GM12878 (cell line): ENCODE data around the gene FBF1. TPM values are rescaled to one million over a fixed set of nuclear protein-coding genes. Genes with fewer than 3 reads are reported as not detected.

Source experiments
- ATAC-seq: fragments of 200-7000 bp; cut with Tn5 transposase; 3 replicates; pipeline ENCODE4 v1.9.1; 2020; ENCODE audit warnings: mild to moderate bottlenecking, moderate library complexity
- BruUV-seq: library from RNA; stranded (reverse); fragments of 400-500 nt; replicated peaks from 2 replicates; lab custom pipeline; 2021; lab: Mats Ljungman, UMichigan
- CTCF ChIA-PET: fragments of 300-600 bp; sonication (Branson Sonifier 250); formaldehyde crosslinking; extraction: SDS; loops from one replicate; lab custom pipeline; 2021; ENCODE audit warnings: inconsistent platforms; lab: Yijun Ruan, JAX
- POLR2A ChIA-PET: fragments of 350-600 bp; formaldehyde crosslinking; extraction: SDS; loops from one replicate; lab custom pipeline; 2021; ENCODE audit warnings: inconsistent platforms; lab: Charles Lee
- RAD21 ChIA-PET: fragments of 300-600 bp; sonication (Branson Sonifier 250); formaldehyde crosslinking; loops from one replicate; lab custom pipeline; 2023; ENCODE audit warnings: antibody characterized with exemption; ENCODE audit not compliant: unreplicated experiment; lab: Charles Lee
- SMC1A ChIA-PET: fragments of 300-600 bp; sonication (Branson Sonifier 250); formaldehyde crosslinking; loops from one replicate; lab custom pipeline; 2023; ENCODE audit not compliant: unreplicated experiment, uncharacterized antibody; lab: Charles Lee
- DNase-seq: peaks from one replicate; pipeline ENCODE4 v3.0.0-alpha.2; 2011; ENCODE audit warnings: low read depth, low spot score
- FAIRE-seq: peaks from 3 replicates; lab custom pipeline; 2011; peaks lifted over from hg19 to GRCh38; lab: Jason Lieb, UNC
- H2AFZ ChIP-seq: 2 replicates; pipeline ENCODE4 v1.6.0; 2011; ENCODE audit warnings: low read depth, low read length, control low read depth; ENCODE audit not compliant: control insufficient read depth
- H3K27ac ChIP-seq: 2 replicates; pipeline ENCODE4 v1.5.1; 2011; ENCODE audit warnings: control low read depth; ENCODE audit not compliant: control insufficient read depth, insufficient read depth
- H3K27me3 ChIP-seq, 2 experiments: replicated peaks in 1 of 2; 2 replicates each; pipeline versions ENCODE4 v1.6.0 to v1.6.1; 2011; ENCODE audit warnings: low read length in 1 of 2; ENCODE audit not compliant: control insufficient read depth in 2 of 2, insufficient read depth in 2 of 2
- H3K36me3 ChIP-seq, 2 experiments: 2 replicates each; pipeline ENCODE4 v1.5.1; 2011; ENCODE audit warnings: low read length in 1 of 2; ENCODE audit not compliant: control insufficient read depth in 2 of 2, insufficient read depth in 2 of 2
- H3K4me1 ChIP-seq: 2 replicates; pipeline ENCODE4 v1.6.1; 2011; ENCODE audit warnings: mild to moderate bottlenecking, low read length, moderate library complexity, mixed read lengths; ENCODE audit not compliant: control insufficient read depth, insufficient read depth
- H3K4me2 ChIP-seq: 2 replicates; pipeline ENCODE4 v1.6.0; 2011; ENCODE audit warnings: control low read depth; ENCODE audit not compliant: control insufficient read depth, insufficient read depth
- H3K4me3 ChIP-seq: fragments of 200-600 bp; sonication (generic); 2 replicates; pipeline ENCODE4 v1.5.1; 2016
- H3K79me2 ChIP-seq: 2 replicates; pipeline ENCODE4 v1.6.0; 2011; ENCODE audit warnings: low read length; ENCODE audit not compliant: control insufficient read depth, insufficient read depth
- H3K9ac ChIP-seq: 2 replicates; pipeline ENCODE4 v1.8.0; 2011; ENCODE audit warnings: low read length, control low read depth, mixed read lengths; ENCODE audit not compliant: control insufficient read depth, insufficient read depth
- H3K9me3 ChIP-seq: replicated peaks from 3 replicates; pipeline ENCODE4 v1.5.1; 2011; ENCODE audit warnings: mild to moderate bottlenecking, low read length; ENCODE audit not compliant: control insufficient read depth, insufficient read depth
- H4K20me1 ChIP-seq: 2 replicates; pipeline ENCODE4 v1.6.0; 2011; ENCODE audit not compliant: control insufficient read depth, insufficient read depth
- BMI1 ChIP-seq: fragments of 450-650 bp; IDR thresholded peaks from 2 replicates; pipeline ENCODE4 v1.6.1; 2016; ENCODE audit warnings: mild to moderate bottlenecking, moderate library complexity, borderline replicate concordance
- JUND ChIP-seq: IDR thresholded peaks from 2 replicates; pipeline ENCODE4 v1.6.1; 2012; ENCODE audit warnings: low read depth, mild to moderate bottlenecking, low read length, improper control_type of control experiment, moderate library complexity
- NBN ChIP-seq: fragments of 450-650 bp; IDR thresholded peaks from 2 replicates; pipeline ENCODE4 v1.6.1; 2016
- PAX5 ChIP-seq: IDR thresholded peaks from 2 replicates; pipeline ENCODE4 v1.6.1; 2011; ENCODE audit warnings: low read depth, low read length, borderline replicate concordance
- SUZ12 ChIP-seq: fragments of 200-600 bp; sonication (generic); IDR thresholded peaks from one replicate; pipeline ENCODE4 v1.6.1; 2018; ENCODE audit warnings: antibody characterized with exemption, mild to moderate bottlenecking; ENCODE audit not compliant: unreplicated experiment
- TCF3 ChIP-seq: IDR thresholded peaks from 2 replicates; pipeline ENCODE4 v1.6.1; 2012; ENCODE audit warnings: low read depth, mild to moderate bottlenecking, low read length, borderline replicate concordance; ENCODE audit not compliant: insufficient read depth
- ZNF217 ChIP-seq: fragments of 450-650 bp; IDR thresholded peaks from 2 replicates; pipeline ENCODE4 v1.6.1; 2017; ENCODE audit warnings: antibody characterized with exemption, mild to moderate bottlenecking
- ZZZ3 ChIP-seq: IDR thresholded peaks from 2 replicates; pipeline ENCODE4 v1.6.1; 2011; ENCODE audit warnings: low read depth; ENCODE audit not compliant: control insufficient read depth, insufficient read length
- WGBS: methylation state at CpG from one replicate; pipeline ENCODE4 v1.1.6; 2016; ENCODE audit warnings: low lambda C conversion rate; ENCODE audit not compliant: insufficient replicate concordance, insufficient coverage; ENCODE audit errors: missing lambda C conversion rate; 5-methylcytosine and 5-hydroxymethylcytosine counted together
- in situ Hi-C: fragments of 300-500 bp; cut with MboI; formaldehyde crosslinking; loops from 9 replicates; pipeline ENCODE4 v1.14.3; 2018; ENCODE audit warnings: mixed read lengths
- intact Hi-C: fragments of 100-400 bp; cut with micrococcal nuclease; formaldehyde crosslinking; loops from one replicate; pipeline ENCODE4 v1.14.2; 2022; ENCODE audit not compliant: unreplicated experiment
- polyA plus RNA-seq, 11 experiments: library from polyadenylated mRNA; depleted of rRNA in 4 of 11; unstranded in 6 of 11; stranded (reverse) in 5 of 11; fragments of >200 nt; fragmentation: Nextera tagmentation in 4 of 11; fragmentation: Illumina TruSeq in 1 of 11; extraction: Ambion mirVana in 4 of 11; extraction: Trizol in 1 of 11; gene quantifications; 1 replicate in 1 of 11; 2 replicates in 10 of 11; pipeline versions ENCODE4 v1.2.1 to v1.2.3, GENCODE V29; 2011 to 2016; ENCODE audit warnings: inconsistent platforms in 2 of 11, missing spikeins in 2 of 11, low read depth in 1 of 11
- total RNA-seq, 4 experiments: library from RNA; depleted of rRNA in 3 of 4; stranded (reverse); fragments of >200 nt in 3 of 4; fragmentation: Illumina TruSeq in 1 of 4; extraction: Trizol in 1 of 4; gene quantifications; 2 replicates each; pipeline versions ENCODE4 v1.2.1 to v1.2.3, GENCODE V29; 2013 to 2021
- TF ChIP-seq, protein P1 (sequence below): IDR thresholded peaks from 2 replicates; pipeline ENCODE4 v1.6.1; 2011; ENCODE audit warnings: low read depth, low read length, improper control_type of control experiment, borderline replicate concordance
- TF ChIP-seq, protein P2 (sequence below): fragments of 450-650 bp; formaldehyde crosslinking; IDR thresholded peaks from 2 replicates; pipeline ENCODE4 v1.4.0; 2020; ENCODE audit warnings: mild to moderate bottlenecking, moderate library complexity
- TF ChIP-seq, protein P3 (sequence below): fragments of 450-650 bp; IDR thresholded peaks from 2 replicates; pipeline ENCODE4 v1.6.1; 2017; ENCODE audit warnings: mild to moderate bottlenecking, low read depth, inconsistent platforms; ENCODE audit not compliant: poor library complexity, severe bottlenecking
- TF ChIP-seq, protein P4 (sequence below): fragments of 450-650 bp; IDR thresholded peaks from 2 replicates; pipeline ENCODE4 v1.6.1; 2016; ENCODE audit warnings: mild to moderate bottlenecking, moderate library complexity, borderline replicate concordance

FBF1 gene
- total and polyA plus RNA-seq, 10 of the 15 experiments (the other 5 are each of a cell fraction or from before 2014, with no cell fraction given), result 0.29 to 15.0 (median 7.0) TPM

DNA sequence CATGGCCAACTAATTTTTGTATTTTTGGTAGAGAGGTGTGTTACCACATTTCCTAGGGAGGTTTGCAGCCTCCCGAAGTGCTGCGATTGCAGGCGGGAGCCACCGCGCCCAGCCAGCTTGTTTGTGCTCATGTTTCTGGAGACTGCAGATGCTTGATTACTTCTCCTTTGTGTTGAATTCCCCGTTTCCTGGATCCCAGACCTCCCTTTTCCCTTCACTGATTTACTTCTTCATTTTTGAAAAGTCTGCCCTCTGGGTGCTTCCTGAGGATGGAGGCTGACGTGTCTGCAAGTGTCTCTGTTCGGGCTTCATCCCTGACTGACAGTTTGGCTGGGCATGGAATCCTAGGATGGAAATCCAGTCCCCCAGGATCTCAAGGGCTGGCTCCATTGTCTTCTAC is 55.4 kb downstream of the FBF1 start:
- ChIA-PET CTCF (no interaction called here), POLR2A (no interaction called here), SMC1A (interaction anchor here (0.6 kb wide), 1 partner anchor 863 kb away, joined by 3 read pairs; no protein-coding TSS in a partner anchor), RAD21 (no interaction called here)
- Histone ChIP-seq H3K4me2 (no peak overlapping the region), H3K4me3 (no peak overlapping the region), H2AFZ (no peak overlapping the region), H4K20me1 (no peaks in the 10 kb centered on the region), H3K9me3 (no peaks in the 10 kb centered on the region), H3K4me1 (no peaks in the 10 kb centered on the region), H3K9ac (no peak overlapping the region), H3K27me3 (no peaks in the 10 kb centered on the region; a peak in 2 of 4 replicates), H3K27ac (no peak overlapping the region), H3K79me2 (no peaks in the 10 kb centered on the region), H3K36me3 (no peaks in the 10 kb centered on the region)
- intact Hi-C loops (no loop called here), in situ Hi-C loops (no loop called here)
- WGBS, result 67% methylated on average over 8 of the region's 8 CpGs
- no peak for DNase-seq
- no TSS peak for BruUV-seq
- no peak for FAIRE-seq
- ATAC-seq, result no peak
- no peak for TF ChIP-seq ZZZ3
- TF ChIP-seq ZNF217, result no peak
- no peak for TF ChIP-seq JUND
- no peak for TF ChIP-seq TCF3
- TF ChIP-seq, protein P1, sequence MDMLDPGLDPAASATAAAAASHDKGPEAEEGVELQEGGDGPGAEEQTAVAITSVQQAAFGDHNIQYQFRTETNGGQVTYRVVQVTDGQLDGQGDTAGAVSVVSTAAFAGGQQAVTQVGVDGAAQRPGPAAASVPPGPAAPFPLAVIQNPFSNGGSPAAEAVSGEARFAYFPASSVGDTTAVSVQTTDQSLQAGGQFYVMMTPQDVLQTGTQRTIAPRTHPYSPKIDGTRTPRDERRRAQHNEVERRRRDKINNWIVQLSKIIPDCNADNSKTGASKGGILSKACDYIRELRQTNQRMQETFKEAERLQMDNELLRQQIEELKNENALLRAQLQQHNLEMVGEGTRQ, result no peak
- TF ChIP-seq, protein P2, sequence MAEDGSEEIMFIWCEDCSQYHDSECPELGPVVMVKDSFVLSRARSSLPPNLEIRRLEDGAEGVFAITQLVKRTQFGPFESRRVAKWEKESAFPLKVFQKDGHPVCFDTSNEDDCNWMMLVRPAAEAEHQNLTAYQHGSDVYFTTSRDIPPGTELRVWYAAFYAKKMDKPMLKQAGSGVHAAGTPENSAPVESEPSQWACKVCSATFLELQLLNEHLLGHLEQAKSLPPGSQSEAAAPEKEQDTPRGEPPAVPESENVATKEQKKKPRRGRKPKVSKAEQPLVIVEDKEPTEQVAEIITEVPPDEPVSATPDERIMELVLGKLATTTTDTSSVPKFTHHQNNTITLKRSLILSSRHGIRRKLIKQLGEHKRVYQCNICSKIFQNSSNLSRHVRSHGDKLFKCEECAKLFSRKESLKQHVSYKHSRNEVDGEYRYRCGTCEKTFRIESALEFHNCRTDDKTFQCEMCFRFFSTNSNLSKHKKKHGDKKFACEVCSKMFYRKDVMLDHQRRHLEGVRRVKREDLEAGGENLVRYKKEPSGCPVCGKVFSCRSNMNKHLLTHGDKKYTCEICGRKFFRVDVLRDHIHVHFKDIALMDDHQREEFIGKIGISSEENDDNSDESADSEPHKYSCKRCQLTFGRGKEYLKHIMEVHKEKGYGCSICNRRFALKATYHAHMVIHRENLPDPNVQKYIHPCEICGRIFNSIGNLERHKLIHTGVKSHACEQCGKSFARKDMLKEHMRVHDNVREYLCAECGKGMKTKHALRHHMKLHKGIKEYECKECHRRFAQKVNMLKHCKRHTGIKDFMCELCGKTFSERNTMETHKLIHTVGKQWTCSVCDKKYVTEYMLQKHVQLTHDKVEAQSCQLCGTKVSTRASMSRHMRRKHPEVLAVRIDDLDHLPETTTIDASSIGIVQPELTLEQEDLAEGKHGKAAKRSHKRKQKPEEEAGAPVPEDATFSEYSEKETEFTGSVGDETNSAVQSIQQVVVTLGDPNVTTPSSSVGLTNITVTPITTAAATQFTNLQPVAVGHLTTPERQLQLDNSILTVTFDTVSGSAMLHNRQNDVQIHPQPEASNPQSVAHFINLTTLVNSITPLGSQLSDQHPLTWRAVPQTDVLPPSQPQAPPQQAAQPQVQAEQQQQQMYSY (CRISPR knock-in tag), result no peak
- TF ChIP-seq SUZ12, result no peak
- no peak for TF ChIP-seq NBN
- TF ChIP-seq, protein P3, sequence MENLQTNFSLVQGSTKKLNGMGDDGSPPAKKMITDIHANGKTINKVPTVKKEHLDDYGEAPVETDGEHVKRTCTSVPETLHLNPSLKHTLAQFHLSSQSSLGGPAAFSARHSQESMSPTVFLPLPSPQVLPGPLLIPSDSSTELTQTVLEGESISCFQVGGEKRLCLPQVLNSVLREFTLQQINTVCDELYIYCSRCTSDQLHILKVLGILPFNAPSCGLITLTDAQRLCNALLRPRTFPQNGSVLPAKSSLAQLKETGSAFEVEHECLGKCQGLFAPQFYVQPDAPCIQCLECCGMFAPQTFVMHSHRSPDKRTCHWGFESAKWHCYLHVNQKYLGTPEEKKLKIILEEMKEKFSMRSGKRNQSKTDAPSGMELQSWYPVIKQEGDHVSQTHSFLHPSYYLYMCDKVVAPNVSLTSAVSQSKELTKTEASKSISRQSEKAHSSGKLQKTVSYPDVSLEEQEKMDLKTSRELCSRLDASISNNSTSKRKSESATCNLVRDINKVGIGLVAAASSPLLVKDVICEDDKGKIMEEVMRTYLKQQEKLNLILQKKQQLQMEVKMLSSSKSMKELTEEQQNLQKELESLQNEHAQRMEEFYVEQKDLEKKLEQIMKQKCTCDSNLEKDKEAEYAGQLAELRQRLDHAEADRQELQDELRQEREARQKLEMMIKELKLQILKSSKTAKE, result no peak
- no peak for TF ChIP-seq BMI1
- TF ChIP-seq, protein P4, sequence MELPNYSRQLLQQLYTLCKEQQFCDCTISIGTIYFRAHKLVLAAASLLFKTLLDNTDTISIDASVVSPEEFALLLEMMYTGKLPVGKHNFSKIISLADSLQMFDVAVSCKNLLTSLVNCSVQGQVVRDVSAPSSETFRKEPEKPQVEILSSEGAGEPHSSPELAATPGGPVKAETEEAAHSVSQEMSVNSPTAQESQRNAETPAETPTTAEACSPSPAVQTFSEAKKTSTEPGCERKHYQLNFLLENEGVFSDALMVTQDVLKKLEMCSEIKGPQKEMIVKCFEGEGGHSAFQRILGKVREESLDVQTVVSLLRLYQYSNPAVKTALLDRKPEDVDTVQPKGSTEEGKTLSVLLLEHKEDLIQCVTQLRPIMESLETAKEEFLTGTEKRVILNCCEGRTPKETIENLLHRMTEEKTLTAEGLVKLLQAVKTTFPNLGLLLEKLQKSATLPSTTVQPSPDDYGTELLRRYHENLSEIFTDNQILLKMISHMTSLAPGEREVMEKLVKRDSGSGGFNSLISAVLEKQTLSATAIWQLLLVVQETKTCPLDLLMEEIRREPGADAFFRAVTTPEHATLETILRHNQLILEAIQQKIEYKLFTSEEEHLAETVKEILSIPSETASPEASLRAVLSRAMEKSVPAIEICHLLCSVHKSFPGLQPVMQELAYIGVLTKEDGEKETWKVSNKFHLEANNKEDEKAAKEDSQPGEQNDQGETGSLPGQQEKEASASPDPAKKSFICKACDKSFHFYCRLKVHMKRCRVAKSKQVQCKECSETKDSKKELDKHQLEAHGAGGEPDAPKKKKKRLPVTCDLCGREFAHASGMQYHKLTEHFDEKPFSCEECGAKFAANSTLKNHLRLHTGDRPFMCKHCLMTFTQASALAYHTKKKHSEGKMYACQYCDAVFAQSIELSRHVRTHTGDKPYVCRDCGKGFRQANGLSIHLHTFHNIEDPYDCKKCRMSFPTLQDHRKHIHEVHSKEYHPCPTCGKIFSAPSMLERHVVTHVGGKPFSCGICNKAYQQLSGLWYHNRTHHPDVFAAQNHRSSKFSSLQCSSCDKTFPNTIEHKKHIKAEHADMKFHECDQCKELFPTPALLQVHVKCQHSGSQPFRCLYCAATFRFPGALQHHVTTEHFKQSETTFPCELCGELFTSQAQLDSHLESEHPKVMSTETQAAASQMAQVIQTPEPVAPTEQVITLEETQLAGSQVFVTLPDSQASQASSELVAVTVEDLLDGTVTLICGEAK, result no peak
- TF ChIP-seq PAX5, result no peak
